KMS-11 (cell line): ENCODE data around the gene GPRIN2.

Source experiments
- H2AFZ ChIP-seq: fragments of 200-600 bp; sonication (generic); 2 replicates; pipeline ENCODE4 v1.6.1; 2016; ENCODE audit warnings: antibody characterized with exemption, mixed run types, low read depth
- H3K27ac ChIP-seq: fragments of 200-600 bp; sonication (generic); 2 replicates; pipeline ENCODE4 v1.6.1; 2016; ENCODE audit warnings: mild to moderate bottlenecking, mixed run types
- H3K27me3 ChIP-seq: fragments of 200-600 bp; sonication (generic); 2 replicates; pipeline ENCODE4 v1.6.1; 2017; ENCODE audit warnings: mild to moderate bottlenecking, low read depth, mixed run types, moderate library complexity; ENCODE audit not compliant: insufficient read depth
- H3K36me3 ChIP-seq: fragments of 200-600 bp; sonication (generic); 2 replicates; pipeline ENCODE4 v1.6.1; 2017; ENCODE audit warnings: mild to moderate bottlenecking, mixed run types; ENCODE audit not compliant: insufficient read depth
- H3K4me1 ChIP-seq: fragments of 200-600 bp; sonication (generic); 2 replicates; pipeline ENCODE4 v1.6.1; 2016; ENCODE audit warnings: mild to moderate bottlenecking, low read depth, mixed run types; ENCODE audit not compliant: poor library complexity, severe bottlenecking
- H3K4me2 ChIP-seq: fragments of 200-600 bp; sonication (generic); 2 replicates; pipeline ENCODE4 v1.7.0; 2016; ENCODE audit warnings: mild to moderate bottlenecking, mixed run types
- H3K4me3 ChIP-seq: fragments of 200-600 bp; sonication (generic); IDR thresholded peaks from 2 replicates; pipeline ENCODE4 v1.6.1; 2017; ENCODE audit warnings: low read depth, low read length, mixed read lengths; ENCODE audit not compliant: insufficient read depth
- H3K79me2 ChIP-seq: fragments of 200-600 bp; sonication (generic); 2 replicates; pipeline ENCODE4 v1.6.1; 2016; ENCODE audit warnings: low read depth, mixed run types; ENCODE audit not compliant: insufficient read depth
- H3K9ac ChIP-seq: fragments of 200-600 bp; sonication (generic); 2 replicates; pipeline ENCODE4 v1.6.1; 2016; ENCODE audit warnings: mild to moderate bottlenecking, mixed run types
- H4K20me1 ChIP-seq: fragments of 200-600 bp; sonication (generic); 2 replicates; pipeline ENCODE4 v1.6.1; 2016; ENCODE audit warnings: mild to moderate bottlenecking, mixed run types; ENCODE audit not compliant: insufficient read depth
- TF ChIP-seq, protein P1 (sequence below): fragments of 200-600 bp; sonication (generic); conservative IDR thresholded peaks from 2 replicates; pipeline ENCODE4 v1.6.1; 2017; ENCODE audit warnings: low read depth, mild to moderate bottlenecking, antibody characterized with exemption, low read length, moderate library complexity, mixed read lengths

The GPRIN2 gene

DNA sequence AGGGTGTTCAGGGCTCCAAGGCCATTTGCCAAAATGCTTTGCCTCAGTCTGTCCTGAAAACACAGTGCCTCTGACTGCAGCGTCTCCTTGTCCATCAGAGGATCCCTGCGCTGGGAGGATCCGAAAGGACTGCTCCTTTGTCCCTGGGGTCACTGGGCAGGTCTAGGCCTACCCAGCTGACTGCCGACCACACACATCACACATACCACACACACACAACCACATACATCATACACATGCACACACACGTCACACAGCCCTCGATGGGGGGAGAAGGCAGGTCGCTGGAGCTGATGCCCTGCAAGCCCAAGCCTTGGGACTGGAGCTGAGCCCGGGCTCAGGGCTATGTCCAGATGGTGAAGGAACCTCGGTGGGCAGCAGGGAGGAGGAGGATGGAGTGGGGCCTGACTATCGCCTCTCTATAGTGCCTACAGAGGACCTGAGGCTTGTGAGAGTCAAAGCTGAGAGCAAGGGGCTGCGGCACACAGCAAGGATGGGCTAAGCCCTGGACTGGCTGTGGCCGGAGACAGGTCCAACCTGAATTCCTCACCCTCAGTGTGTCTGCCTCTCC, 29.1 kb downstream of the GPRIN2 start:
- Histone ChIP-seq H2AFZ (no peak overlapping the region), H3K27ac (no peak overlapping the region), H3K4me2 (no peak overlapping the region)

GRCh38 chr10:46526682-46527038, 29.8 kb downstream of the GPRIN2 start:
- Histone ChIP-seq H3K27me3 (no peaks in the 10 kb centered on the region), H3K4me3 (no peak overlapping the region), H3K4me1 (no peaks in the 10 kb centered on the region), H3K27ac (no peak overlapping the region), H3K36me3 (no peaks in the 10 kb centered on the region), H2AFZ (no peak overlapping the region), H4K20me1 (no peaks in the 10 kb centered on the region), H3K9ac (no peak overlapping the region), H3K4me2 (no peak overlapping the region), H3K79me2 (no peaks in the 10 kb centered on the region)
- TF ChIP-seq, protein P1, sequence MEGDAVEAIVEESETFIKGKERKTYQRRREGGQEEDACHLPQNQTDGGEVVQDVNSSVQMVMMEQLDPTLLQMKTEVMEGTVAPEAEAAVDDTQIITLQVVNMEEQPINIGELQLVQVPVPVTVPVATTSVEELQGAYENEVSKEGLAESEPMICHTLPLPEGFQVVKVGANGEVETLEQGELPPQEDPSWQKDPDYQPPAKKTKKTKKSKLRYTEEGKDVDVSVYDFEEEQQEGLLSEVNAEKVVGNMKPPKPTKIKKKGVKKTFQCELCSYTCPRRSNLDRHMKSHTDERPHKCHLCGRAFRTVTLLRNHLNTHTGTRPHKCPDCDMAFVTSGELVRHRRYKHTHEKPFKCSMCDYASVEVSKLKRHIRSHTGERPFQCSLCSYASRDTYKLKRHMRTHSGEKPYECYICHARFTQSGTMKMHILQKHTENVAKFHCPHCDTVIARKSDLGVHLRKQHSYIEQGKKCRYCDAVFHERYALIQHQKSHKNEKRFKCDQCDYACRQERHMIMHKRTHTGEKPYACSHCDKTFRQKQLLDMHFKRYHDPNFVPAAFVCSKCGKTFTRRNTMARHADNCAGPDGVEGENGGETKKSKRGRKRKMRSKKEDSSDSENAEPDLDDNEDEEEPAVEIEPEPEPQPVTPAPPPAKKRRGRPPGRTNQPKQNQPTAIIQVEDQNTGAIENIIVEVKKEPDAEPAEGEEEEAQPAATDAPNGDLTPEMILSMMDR, result no peak

More for the DNA sequence above, 29.1 kb downstream of the GPRIN2 start:
- H3K27me3 ChIP-seq, result no peaks in the 10 kb centered on the region
- TF ChIP-seq, protein P1, result no peak
- no peaks in the 10 kb centered on the region for H4K20me1 ChIP-seq
- H3K79me2 ChIP-seq, result no peaks in the 10 kb centered on the region
- H3K36me3 ChIP-seq, result no peaks in the 10 kb centered on the region
- no peak overlapping the region for H3K4me3 ChIP-seq
- H3K9ac ChIP-seq, result no peak overlapping the region
- no peaks in the 10 kb centered on the region for H3K4me1 ChIP-seq

DNA sequence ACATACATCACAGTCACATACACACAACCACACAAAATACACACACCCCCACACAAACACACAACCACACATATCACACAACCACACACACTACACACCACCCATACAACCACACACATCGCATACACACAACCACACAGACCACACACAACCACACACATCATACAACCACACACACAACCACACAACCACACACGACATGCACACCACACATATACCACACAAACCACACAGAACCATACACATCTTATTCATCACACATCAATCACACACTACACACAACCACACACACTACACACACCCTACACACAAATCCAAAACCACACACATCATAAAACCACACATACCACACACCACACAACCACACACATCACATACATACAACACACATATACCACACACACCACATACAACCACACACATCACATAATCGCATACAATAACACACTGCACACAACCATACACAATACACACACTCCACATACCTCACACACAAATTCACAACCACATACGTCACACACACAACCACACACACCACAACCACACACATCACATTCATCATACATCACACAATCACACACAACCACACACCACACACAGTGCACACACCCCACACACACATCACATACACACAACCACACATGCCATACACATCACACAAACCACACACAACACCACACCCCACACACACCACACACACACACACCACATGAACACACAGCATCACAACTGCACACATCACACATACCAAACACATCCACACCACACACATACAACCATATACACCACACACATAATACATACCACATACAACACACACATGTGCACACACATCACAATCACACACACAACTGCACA, 30.4 kb downstream of the GPRIN2 start:
- Histone ChIP-seq H3K27ac (no peak overlapping the region), H3K79me2 (no peaks in the 10 kb centered on the region), H2AFZ (no peak overlapping the region), H3K27me3 (no peaks in the 10 kb centered on the region), H3K4me3 (no peak overlapping the region), H3K36me3 (no peaks in the 10 kb centered on the region), H3K4me2 (no peak overlapping the region), H3K9ac (no peak overlapping the region), H3K4me1 (no peaks in the 10 kb centered on the region), H4K20me1 (no peaks in the 10 kb centered on the region)
- TF ChIP-seq, protein P1, result no peak

DNA sequence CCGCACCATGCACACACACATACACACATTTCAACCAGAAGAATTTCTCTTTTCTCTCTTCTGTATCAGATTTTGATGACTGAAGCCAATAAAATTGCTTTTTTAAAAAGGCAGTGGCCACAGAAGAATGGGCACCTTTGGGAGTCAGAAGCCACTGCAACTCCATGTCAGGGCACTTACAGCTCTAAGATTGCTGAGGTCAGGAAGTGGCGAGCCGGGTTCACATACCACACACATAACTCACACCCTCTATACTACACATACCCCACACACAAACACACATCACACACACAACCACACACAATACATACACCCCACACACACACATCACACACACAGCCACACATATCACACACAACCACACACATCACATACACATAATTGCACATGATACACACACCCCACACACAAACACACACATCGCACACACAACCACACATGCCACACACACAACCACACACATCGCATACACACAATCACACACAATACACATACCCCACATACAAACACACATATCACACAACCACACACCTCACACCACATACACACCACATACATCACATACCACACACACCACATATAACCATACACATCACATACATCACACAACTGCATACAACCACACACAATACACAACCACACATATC, 31.2 kb downstream of the GPRIN2 start:
- no peak overlapping the region for H3K4me3 ChIP-seq
- H3K27ac ChIP-seq, result no peak overlapping the region
- no peaks in the 10 kb centered on the region for H3K36me3 ChIP-seq
- H3K27me3 ChIP-seq, result no peaks in the 10 kb centered on the region
- H3K4me1 ChIP-seq, result no peaks in the 10 kb centered on the region
- no peak overlapping the region for H3K9ac ChIP-seq
- H4K20me1 ChIP-seq, result no peaks in the 10 kb centered on the region
- no peak overlapping the region for H3K4me2 ChIP-seq
- TF ChIP-seq, protein P1, result no peak
- H3K79me2 ChIP-seq, result no peaks in the 10 kb centered on the region
- H2AFZ ChIP-seq, result no peak overlapping the region
